ENCODE measurements around the gene HIVEP2. TPM values are rescaled to one million over a fixed set of nuclear protein-coding genes. Genes with fewer than 3 reads are reported as not detected.

HIVEP2 gene
- polyA plus RNA-seq, 3 donors: 0.16 to 1.4 (median 0.64) TPM

DNA sequence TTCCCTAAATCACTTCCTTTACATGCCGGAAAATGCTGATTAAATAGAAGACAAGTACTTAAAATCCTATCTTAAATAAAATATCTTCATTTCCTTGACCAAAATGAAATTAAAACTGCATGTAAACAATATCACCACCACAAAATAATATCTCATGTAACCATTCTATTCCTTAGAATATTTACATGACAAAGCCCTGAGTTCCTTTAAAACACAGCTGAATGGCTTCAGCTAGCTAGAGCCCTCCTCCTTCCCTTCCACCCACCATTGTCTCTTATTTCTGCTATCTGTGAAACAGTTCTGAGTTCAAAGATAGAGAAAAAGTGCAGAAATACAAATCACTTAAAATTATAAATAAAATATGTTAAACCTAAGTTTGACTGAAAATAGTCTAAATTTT lies 103.1 kb downstream of the HIVEP2 start:
- H3K9me3 ChIP-seq (replicated peaks in 1 of 2; ENCODE audit: control insufficient read depth in 1 of 2, insufficient read depth in 1 of 2, low read length in 2 of 2): no peaks in the 10 kb centered on the region
- no peaks in the 10 kb centered on the region for H3K9me3 Mint-ChIP-seq
- no peak overlapping the region for H3K4me3 ChIP-seq (replicated peaks in 1 of 3; ENCODE audit: low read depth in 2 of 3, low read length in 3 of 3)
- no peak overlapping the region for H2AFZ ChIP-seq (ENCODE audit: insufficient read depth, low read depth, low read length, poor library complexity, severe bottlenecking)
- no peaks in the 10 kb centered on the region for H3K27me3 Mint-ChIP-seq (ENCODE audit: low read depth in 3 of 3)
- peaks cover 13 to 24% of the 10 kb centered on the region in 2 donors for H3K4me1 ChIP-seq (ENCODE audit: control insufficient read depth in 1 of 2, insufficient read depth in 2 of 2, low read length in 2 of 2)
- H3K36me3 ChIP-seq (replicated peaks in 1 of 2; ENCODE audit: control insufficient read depth in 1 of 2, insufficient read depth in 2 of 2, low read length in 2 of 2): no peaks in the 10 kb centered on the region
- no peak overlapping the region for H3K9ac ChIP-seq (ENCODE audit: insufficient read depth, low read length, poor library complexity, severe bottlenecking)
- no peak overlapping the region for H3K4me2 ChIP-seq (replicated peaks; ENCODE audit: extremely low read depth, low read length, poor library complexity, severe bottlenecking)
- H4K20me1 ChIP-seq (ENCODE audit: insufficient read depth, low read length): peaks cover 8% of the 10 kb centered on the region
- H3K27ac Mint-ChIP-seq: no peak overlapping the region
- DNase-seq: no peak
- no peak overlapping the region for H3K4me3 Mint-ChIP-seq
- TF ChIP-seq, protein P1, sequence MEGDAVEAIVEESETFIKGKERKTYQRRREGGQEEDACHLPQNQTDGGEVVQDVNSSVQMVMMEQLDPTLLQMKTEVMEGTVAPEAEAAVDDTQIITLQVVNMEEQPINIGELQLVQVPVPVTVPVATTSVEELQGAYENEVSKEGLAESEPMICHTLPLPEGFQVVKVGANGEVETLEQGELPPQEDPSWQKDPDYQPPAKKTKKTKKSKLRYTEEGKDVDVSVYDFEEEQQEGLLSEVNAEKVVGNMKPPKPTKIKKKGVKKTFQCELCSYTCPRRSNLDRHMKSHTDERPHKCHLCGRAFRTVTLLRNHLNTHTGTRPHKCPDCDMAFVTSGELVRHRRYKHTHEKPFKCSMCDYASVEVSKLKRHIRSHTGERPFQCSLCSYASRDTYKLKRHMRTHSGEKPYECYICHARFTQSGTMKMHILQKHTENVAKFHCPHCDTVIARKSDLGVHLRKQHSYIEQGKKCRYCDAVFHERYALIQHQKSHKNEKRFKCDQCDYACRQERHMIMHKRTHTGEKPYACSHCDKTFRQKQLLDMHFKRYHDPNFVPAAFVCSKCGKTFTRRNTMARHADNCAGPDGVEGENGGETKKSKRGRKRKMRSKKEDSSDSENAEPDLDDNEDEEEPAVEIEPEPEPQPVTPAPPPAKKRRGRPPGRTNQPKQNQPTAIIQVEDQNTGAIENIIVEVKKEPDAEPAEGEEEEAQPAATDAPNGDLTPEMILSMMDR (IDR thresholded peaks at IDR 0.05): no peak
- no CpG with 5 or more reads among the region's 1 CpG for WGBS (ENCODE audit: insufficient coverage)
- H3K27ac ChIP-seq (ENCODE audit: low read depth in 1 of 2, low read length in 2 of 2): no peak overlapping the region
- no peaks in the 10 kb centered on the region for H3K36me3 Mint-ChIP-seq
- intact Hi-C loops (cut with micrococcal nuclease): no loop called here
- peaks cover 39% of the 10 kb centered on the region for H3K4me1 Mint-ChIP-seq
- no peaks in the 10 kb centered on the region for H3K79me2 ChIP-seq (ENCODE audit: insufficient read depth, low read length)
- no peaks in the 10 kb centered on the region for H3K27me3 ChIP-seq (ENCODE audit: control insufficient read depth in 2 of 2, insufficient read depth in 2 of 2, low read length in 2 of 2)

DNA sequence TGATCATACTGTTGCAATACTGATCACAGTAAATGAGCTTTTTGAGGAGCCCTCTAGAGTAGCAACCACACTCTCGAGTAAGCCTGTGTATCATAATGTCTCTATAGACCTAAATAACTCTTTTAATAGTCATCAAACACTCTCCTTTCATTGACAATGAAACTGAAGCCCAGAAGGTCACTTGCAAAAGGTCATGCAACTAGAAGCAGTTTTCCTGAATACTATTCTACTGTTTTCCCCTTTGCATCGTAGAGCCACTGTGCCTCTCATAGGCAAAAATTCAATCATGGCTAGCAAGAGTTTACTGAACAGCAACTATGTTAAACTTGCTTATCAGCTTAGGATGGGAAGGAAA lies 105.3 kb downstream of the HIVEP2 start:
- H3K36me3 Mint-ChIP-seq: peaks cover 0 to 1% of the 10 kb centered on the region in 2 donors
- H3K9ac ChIP-seq (ENCODE audit: insufficient read depth, low read length, poor library complexity, severe bottlenecking): no peak overlapping the region
- H3K4me2 ChIP-seq (replicated peaks; ENCODE audit: extremely low read depth, low read length, poor library complexity, severe bottlenecking): no peak overlapping the region
- H3K4me3 Mint-ChIP-seq: no peak overlapping the region
- WGBS (ENCODE audit: insufficient coverage): no CpG with 5 or more reads among the region's 2 CpGs
- no peaks in the 10 kb centered on the region for H3K9me3 Mint-ChIP-seq
- no peak overlapping the region for H3K4me3 ChIP-seq (replicated peaks in 1 of 3; ENCODE audit: low read depth in 2 of 3, low read length in 3 of 3)
- H3K4me1 ChIP-seq (ENCODE audit: control insufficient read depth in 1 of 2, insufficient read depth in 2 of 2, low read length in 2 of 2): peaks cover 10 to 15% of the 10 kb centered on the region in 2 donors
- H3K4me1 Mint-ChIP-seq: peaks cover 25% of the 10 kb centered on the region
- TF ChIP-seq, protein P1 (IDR thresholded peaks at IDR 0.05): no peak
- no peaks in the 10 kb centered on the region for H3K79me2 ChIP-seq (ENCODE audit: insufficient read depth, low read length)
- no peak overlapping the region for H3K27ac ChIP-seq (ENCODE audit: low read depth in 1 of 2, low read length in 2 of 2)
- H3K27me3 ChIP-seq (ENCODE audit: control insufficient read depth in 2 of 2, insufficient read depth in 2 of 2, low read length in 2 of 2): no peaks in the 10 kb centered on the region
- H4K20me1 ChIP-seq (ENCODE audit: insufficient read depth, low read length): no peaks in the 10 kb centered on the region
- H2AFZ ChIP-seq (ENCODE audit: insufficient read depth, low read depth, low read length, poor library complexity, severe bottlenecking): no peak overlapping the region
- no peaks in the 10 kb centered on the region for H3K36me3 ChIP-seq (replicated peaks in 1 of 2; ENCODE audit: control insufficient read depth in 1 of 2, insufficient read depth in 2 of 2, low read length in 2 of 2)
- no peaks in the 10 kb centered on the region for H3K9me3 ChIP-seq (replicated peaks in 1 of 2; ENCODE audit: control insufficient read depth in 1 of 2, insufficient read depth in 1 of 2, low read length in 2 of 2)
- H3K27me3 Mint-ChIP-seq (ENCODE audit: low read depth in 3 of 3): no peaks in the 10 kb centered on the region
- no peak for DNase-seq
- intact Hi-C loops (cut with micrococcal nuclease): no loop called here
- no peak overlapping the region for H3K27ac Mint-ChIP-seq
